GM18498 (cell line): ENCODE results near the gene PHOSPHO1.
"Not testable (repeated sequence)": the region's sequence is repeated elsewhere in the genome, so short reads cannot be mapped to it uniquely, and the experiment has no call there.

Experiments
- ATAC-seq: cut with Tn5 transposase; IDR thresholded peaks from one replicate; pipeline ENCODE4 v1.9.1; 2021; ENCODE audit warnings: mild to moderate bottlenecking, moderate library complexity; ENCODE audit not compliant: unreplicated experiment

PHOSPHO1 gene

DNA sequence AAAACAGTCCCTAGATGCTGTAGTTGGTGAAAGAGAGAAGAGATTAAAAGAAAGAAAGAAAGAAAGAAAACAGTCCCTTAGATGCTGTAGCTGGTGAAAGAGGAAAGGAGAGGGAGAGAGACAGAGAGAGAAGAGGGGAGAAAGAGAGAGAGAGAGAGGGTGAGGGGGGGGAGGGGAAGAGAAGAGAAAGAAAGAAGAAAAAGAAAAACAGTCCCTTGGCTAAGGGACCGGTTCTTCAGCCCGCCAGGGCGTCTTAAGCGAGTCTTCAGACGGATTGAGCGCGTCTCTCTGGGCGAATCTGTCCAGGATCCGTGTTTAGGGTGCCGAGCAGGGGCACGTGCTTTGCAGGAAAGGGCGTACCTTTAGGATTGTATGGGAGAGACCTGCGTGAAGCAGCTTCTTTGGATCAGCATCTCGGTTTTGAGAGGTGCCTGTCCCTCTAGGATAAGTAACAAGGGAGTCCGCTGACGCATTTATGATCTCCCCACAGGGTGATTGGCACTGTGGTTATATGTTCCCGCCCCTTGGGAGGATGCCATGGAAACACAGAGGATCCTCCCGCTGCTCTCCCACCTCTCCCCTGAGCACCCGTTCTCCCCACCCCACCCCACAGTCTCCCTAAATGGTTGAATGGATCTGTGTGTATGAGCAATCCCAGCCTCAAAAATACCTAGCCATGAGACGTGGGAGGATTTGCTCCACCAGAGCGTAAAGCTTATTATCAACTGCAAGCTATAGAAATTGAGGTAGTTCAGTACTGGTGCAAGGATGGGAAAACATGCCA, 36.9 kb downstream of the PHOSPHO1 start:
- no peak for ATAC-seq

GRCh38 chr17:49191917-49192741, 38.5 kb downstream of the PHOSPHO1 start:
- ATAC-seq = peak; percentile 35

GRCh38 chr17:49191409-49191916, 39.1 kb downstream of the PHOSPHO1 start:
- peak; percentile 6 for ATAC-seq

GRCh38 chr17:49190932-49191331, 39.7 kb downstream of the PHOSPHO1 start:
- no peak for ATAC-seq

DNA sequence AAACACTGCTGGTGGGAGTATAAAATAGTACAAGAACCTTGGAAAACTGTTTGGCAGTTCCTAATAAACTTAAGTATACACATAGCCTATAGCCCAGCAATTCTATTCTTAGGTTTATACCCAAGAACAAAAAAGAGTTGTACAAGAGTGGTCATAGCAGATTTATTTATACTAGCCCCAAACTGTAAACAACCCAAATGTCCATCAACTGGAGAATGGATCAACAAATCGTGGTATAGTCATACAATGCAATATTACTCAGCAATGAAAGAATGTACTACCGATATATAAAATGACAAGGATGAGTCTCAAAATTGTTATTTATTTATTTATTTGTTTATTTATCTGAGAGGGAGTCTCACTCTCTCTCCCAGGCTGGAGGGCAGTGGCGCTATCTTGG, 43.3 kb downstream of the PHOSPHO1 start:
- no peak for ATAC-seq

- ATAC-seq = not testable (repeated sequence)
These were observed 45.2 kb downstream of the PHOSPHO1 start for GRCh38 chr17:49185381-49185780.

- ATAC-seq = not testable (repeated sequence)
These were observed 46.1 kb downstream of the PHOSPHO1 start for GRCh38 chr17:49184522-49184921.

GRCh38 chr17:49183801-49184200, 46.8 kb downstream of the PHOSPHO1 start:
- no peak for ATAC-seq

DNA sequence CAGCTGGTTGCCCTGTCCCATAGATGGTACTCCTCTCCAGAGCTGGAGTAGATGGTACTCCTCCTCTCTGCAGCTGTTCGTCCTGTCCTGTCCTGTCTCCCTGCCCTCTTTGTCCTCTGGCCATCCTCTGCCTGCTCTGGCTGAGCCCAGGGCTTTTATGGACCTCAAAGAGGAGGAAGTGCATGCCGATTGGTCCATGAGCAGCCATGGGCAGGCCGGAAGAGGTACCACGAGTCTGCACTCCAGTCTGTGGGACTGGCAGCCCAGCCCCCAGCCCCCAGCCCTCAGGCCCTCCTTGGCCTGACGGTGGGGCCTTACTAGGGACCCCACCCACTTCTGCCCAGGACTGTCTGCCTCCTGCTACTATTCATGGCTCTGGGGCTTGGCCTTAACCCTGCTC, 47.2 kb downstream of the PHOSPHO1 start:
- ATAC-seq = no peak

DNA sequence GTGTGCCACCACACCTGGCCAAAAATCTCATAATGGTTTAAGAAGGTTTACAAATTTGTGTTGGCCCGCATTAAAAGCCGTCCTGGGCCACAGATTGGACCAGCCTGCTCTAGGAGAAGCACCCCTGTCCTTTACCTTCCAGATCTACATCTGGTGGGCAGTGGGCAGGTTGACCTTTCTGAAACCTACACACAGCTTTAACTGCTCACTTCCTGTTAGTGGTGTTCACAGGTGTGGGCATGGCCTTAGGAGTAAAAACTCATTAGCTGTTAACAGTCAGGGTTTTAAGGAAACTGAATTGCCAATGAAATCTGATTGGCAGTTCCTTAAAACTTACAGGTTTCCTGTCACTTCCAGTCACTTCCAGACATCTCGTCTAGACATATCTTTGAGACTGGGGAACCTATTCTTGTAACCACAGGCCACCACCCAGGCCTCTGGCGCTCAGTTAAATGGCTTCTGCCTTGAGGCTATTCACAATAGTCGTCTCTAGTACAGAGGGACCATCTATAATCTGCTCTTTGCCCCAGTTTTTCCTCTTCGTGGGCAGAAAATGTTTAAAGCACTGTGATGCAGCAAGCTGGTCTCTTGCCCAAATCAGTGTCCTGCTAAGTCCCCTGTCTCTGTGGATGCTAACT, 49.5 kb downstream of the PHOSPHO1 start:
- no peak for ATAC-seq

DNA sequence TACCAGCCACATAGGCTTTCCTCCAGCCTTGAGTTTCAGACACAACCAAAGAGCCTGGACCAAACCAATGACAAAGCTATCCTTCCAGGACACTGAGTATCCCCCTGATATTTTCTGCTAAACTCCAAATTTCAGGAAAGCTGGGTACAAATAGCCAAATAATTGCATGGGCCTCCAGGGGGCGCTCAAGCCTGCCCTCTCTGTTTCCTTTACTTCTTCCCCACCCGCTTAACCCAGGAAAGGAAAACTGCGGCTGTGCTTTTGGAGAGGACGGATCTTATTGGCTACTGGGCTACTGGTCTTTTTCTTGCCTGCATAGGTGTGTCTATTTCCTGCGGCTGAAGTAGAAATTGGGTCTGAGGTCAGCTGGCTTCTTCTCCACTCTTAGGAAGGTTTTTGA, 50.3 kb downstream of the PHOSPHO1 start:
- no peak for ATAC-seq

- ATAC-seq = not testable (repeated sequence)
These were observed 54.6 kb downstream of the PHOSPHO1 start for GRCh38 chr17:49175978-49176377.
